GM21619 (cell line): ENCODE measurements around the gene ZCCHC7.
A peak's percentile ranks its signal among the peaks of the same experiment; 100 is the strongest.

Experiments
- ATAC-seq: cut with Tn5 transposase; IDR thresholded peaks from one replicate; pipeline ENCODE4 v1.9.1; 2021; ENCODE audit not compliant: unreplicated experiment

ZCCHC7 gene

GRCh38 chr9:37364751-37365360 is 244.5 kb downstream of the ZCCHC7 start:
- no peak for ATAC-seq

GRCh38 chr9:37369671-37370070 is 249.3 kb downstream of the ZCCHC7 start:
- ATAC-seq: no peak

- ATAC-seq: no peak
Measured at GRCh38 chr9:37370282-37370681, 249.9 kb downstream of the ZCCHC7 start.

GRCh38 chr9:37370968-37371563 is 250.7 kb downstream of the ZCCHC7 start:
- peak; percentile 63 for ATAC-seq

GRCh38 chr9:37371565-37372464 is 251.4 kb downstream of the ZCCHC7 start:
- peak; percentile 19 for ATAC-seq

GRCh38 chr9:37372839-37373238 is 252.5 kb downstream of the ZCCHC7 start:
- no peak for ATAC-seq

GRCh38 chr9:37373621-37374020 is 253.2 kb downstream of the ZCCHC7 start:
- no peak for ATAC-seq

GRCh38 chr9:37374892-37375291 is 254.5 kb downstream of the ZCCHC7 start:
- ATAC-seq: no peak

- no peak for ATAC-seq
Measured at GRCh38 chr9:37377688-37378612, 257.6 kb downstream of the ZCCHC7 start.

- ATAC-seq: no peak
Measured at GRCh38 chr9:37378613-37379004, 258.2 kb downstream of the ZCCHC7 start.

- ATAC-seq: no peak
Measured at GRCh38 chr9:37379835-37380234, 259.5 kb downstream of the ZCCHC7 start.

GRCh38 chr9:37380570-37380969 is 260.2 kb downstream of the ZCCHC7 start:
- no peak for ATAC-seq

GRCh38 chr9:37381094-37381741 is 260.8 kb downstream of the ZCCHC7 start:
- no peak for ATAC-seq

- peak; percentile 43 for ATAC-seq
Measured at GRCh38 chr9:37382161-37382981, 262.0 kb downstream of the ZCCHC7 start.

- no peak for ATAC-seq
Measured at GRCh38 chr9:37382982-37383357, 262.6 kb downstream of the ZCCHC7 start.

- ATAC-seq: no peak
Measured at GRCh38 chr9:37383393-37383792, 263.0 kb downstream of the ZCCHC7 start.

- no peak for ATAC-seq
Measured at GRCh38 chr9:37383876-37384746, 263.7 kb downstream of the ZCCHC7 start.

GRCh38 chr9:37385286-37385685 is 264.9 kb downstream of the ZCCHC7 start:
- no peak for ATAC-seq

- ATAC-seq: no peak
Measured at GRCh38 chr9:37386988-37387387, 266.6 kb downstream of the ZCCHC7 start.
